HCT116 (cell line): ENCODE data around the gene DPH2.

Experiments
- CTCF ChIP-seq, 3 experiments: fragments of 200-600 bp in 1 of 3; sonication (generic) in 1 of 3; IDR thresholded peaks in 2 of 3; conservative IDR thresholded peaks in 1 of 3; 2 replicates each; pipeline ENCODE4 v1.5.1; 2012 to 2017; ENCODE audit warnings: low read depth in 2 of 3, low read length in 2 of 3, antibody characterized with exemption in 1 of 3, borderline replicate concordance in 1 of 3, control low read depth in 1 of 3, mild to moderate bottlenecking in 1 of 3, mixed read lengths in 1 of 3, mixed run types in 1 of 3, moderate library complexity in 1 of 3; ENCODE audit not compliant: insufficient read depth in 1 of 3
- EGR1 ChIP-seq: IDR thresholded peaks from 2 replicates; pipeline ENCODE4 v1.6.1; 2012; ENCODE audit warnings: low read depth
- EZH2 ChIP-seq: fragments of 200-600 bp; sonication (generic); IDR thresholded peaks from 2 replicates; pipeline ENCODE4 v1.6.1; 2017; ENCODE audit warnings: antibody characterized with exemption, mixed run types
- POLR2A ChIP-seq: IDR thresholded peaks from 2 replicates; pipeline ENCODE4 v1.7.0; 2011; ENCODE audit warnings: borderline replicate concordance; ENCODE audit not compliant: insufficient read depth, insufficient read length; ENCODE audit errors: extremely low read depth
- POLR2AphosphoS5 ChIP-seq: IDR thresholded peaks from 2 replicates; pipeline ENCODE4 v1.6.1; 2011; ENCODE audit warnings: mild to moderate bottlenecking, low read depth, low read length, moderate library complexity
- SP1 ChIP-seq: IDR thresholded peaks from 2 replicates; pipeline ENCODE4 v1.6.1; 2012; ENCODE audit warnings: low read depth
- SRF ChIP-seq: IDR thresholded peaks from 2 replicates; pipeline ENCODE4 v1.6.1; 2012; ENCODE audit warnings: low read depth
- ZNF274 ChIP-seq: fragments of 200-500 bp; sonication (Bioruptor generic); IDR thresholded peaks from 2 replicates; pipeline ENCODE4 v1.6.1; 2014; ENCODE audit warnings: mild to moderate bottlenecking, low read depth, low read length, inconsistent platforms
- TF ChIP-seq, protein P1 (sequence below): IDR thresholded peaks from 2 replicates; pipeline ENCODE4 v1.6.1; 2011; ENCODE audit warnings: mild to moderate bottlenecking, low read length, moderate library complexity; ENCODE audit not compliant: insufficient replicate concordance; ENCODE audit errors: extremely low read depth

GRCh38 chr1:43983253-43983899, 13.6 kb downstream of the DPH2 start:
- TF ChIP-seq ZNF274 (no peak), CTCF (IDR thresholded peaks at IDR 0.05 in 2 of 3, conservative IDR thresholded peaks at IDR 0.05 in 1 of 3; ENCODE audit: borderline replicate concordance in 1 of 3, insufficient read depth in 1 of 3, low read depth in 2 of 3, low read length in 2 of 3) (no peak), EZH2 (no peak), SP1 (no peak), POLR2A (no peak), POLR2AphosphoS5 (no peak), SRF (no peak), EGR1 (no peak)
- TF ChIP-seq, protein P1, sequence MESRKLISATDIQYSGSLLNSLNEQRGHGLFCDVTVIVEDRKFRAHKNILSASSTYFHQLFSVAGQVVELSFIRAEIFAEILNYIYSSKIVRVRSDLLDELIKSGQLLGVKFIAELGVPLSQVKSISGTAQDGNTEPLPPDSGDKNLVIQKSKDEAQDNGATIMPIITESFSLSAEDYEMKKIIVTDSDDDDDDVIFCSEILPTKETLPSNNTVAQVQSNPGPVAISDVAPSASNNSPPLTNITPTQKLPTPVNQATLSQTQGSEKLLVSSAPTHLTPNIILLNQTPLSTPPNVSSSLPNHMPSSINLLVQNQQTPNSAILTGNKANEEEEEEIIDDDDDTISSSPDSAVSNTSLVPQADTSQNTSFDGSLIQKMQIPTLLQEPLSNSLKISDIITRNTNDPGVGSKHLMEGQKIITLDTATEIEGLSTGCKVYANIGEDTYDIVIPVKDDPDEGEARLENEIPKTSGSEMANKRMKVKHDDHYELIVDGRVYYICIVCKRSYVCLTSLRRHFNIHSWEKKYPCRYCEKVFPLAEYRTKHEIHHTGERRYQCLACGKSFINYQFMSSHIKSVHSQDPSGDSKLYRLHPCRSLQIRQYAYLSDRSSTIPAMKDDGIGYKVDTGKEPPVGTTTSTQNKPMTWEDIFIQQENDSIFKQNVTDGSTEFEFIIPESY: no peak
